Esophagus muscularis mucosa (tissue), 4 donors: ENCODE results near the gene APH1A.

Source experiments
- CTCF ChIP-seq, 3 experiments: fragments of 200-600 bp in 2 of 3; fragments of 450-650 bp in 1 of 3; sonication (generic) in 2 of 3; IDR thresholded peaks; one replicate each; pipeline ENCODE4 v1.5.1; 2017 to 2019; ENCODE audit warnings: antibody characterized with exemption in 3 of 3, mild to moderate bottlenecking in 2 of 3, moderate library complexity in 1 of 3
- EP300 ChIP-seq: sonication (generic); formaldehyde crosslinking; IDR thresholded peaks from one replicate; pipeline ENCODE4 v1.6.1; 2017; ENCODE audit warnings: antibody characterized with exemption
- POLR2A ChIP-seq: fragments of 450-650 bp; IDR thresholded peaks from one replicate; pipeline ENCODE4 v1.6.1; 2017; ENCODE audit warnings: antibody characterized with exemption, moderate library complexity, mild to moderate bottlenecking, low read depth
- POLR2AphosphoS5 ChIP-seq, 2 donors: sonication (generic); formaldehyde crosslinking; IDR thresholded peaks; one replicate each; pipeline ENCODE4 v1.6.1; 2017; ENCODE audit warnings: antibody characterized with exemption in 2 of 2

GRCh38 chr1:150261367-150261766 lies 7.4 kb downstream of the APH1A start:
- no peak for TF ChIP-seq CTCF (IDR thresholded peaks at IDR 0.05)
- no peak for TF ChIP-seq POLR2AphosphoS5 (IDR thresholded peaks at IDR 0.05)
- TF ChIP-seq EP300 = no peak
- TF ChIP-seq POLR2A = no peak
